ENCODE data around the gene DIAPH2. TPM values are rescaled to one million over a fixed set of nuclear protein-coding genes. Genes with fewer than 3 reads are reported as not detected.

DIAPH2 gene
- total and polyA plus RNA-seq, 9 of the 15 experiments (the other 6 are each of a cell fraction or from before 2014, with no cell fraction given), result 0.01 to 0.18 (median 0.07) TPM; not detected in 1

DNA sequence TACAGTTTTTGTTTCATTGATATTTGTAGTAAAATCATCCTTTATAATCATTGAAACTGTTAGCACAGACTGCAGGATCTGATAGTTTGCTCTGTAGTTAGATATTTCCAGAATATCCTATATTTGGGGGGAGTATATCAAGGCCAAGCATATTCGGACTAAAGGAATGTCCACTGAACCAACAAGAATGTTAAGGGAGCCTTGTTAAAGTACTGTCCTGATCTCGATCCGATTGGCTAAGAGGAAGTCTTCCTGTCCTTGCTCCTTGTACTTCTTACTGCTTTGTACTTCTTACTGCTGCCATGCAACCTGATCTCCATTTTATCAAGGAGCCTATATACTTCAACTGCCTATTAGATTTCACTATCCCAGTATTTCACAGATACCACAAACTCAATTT is 648.3 kb downstream of the DIAPH2 start:
- BruUV-seq (replicated peaks), result no TSS peak
- intact Hi-C loops (cut with micrococcal nuclease), result no loop called here

DNA sequence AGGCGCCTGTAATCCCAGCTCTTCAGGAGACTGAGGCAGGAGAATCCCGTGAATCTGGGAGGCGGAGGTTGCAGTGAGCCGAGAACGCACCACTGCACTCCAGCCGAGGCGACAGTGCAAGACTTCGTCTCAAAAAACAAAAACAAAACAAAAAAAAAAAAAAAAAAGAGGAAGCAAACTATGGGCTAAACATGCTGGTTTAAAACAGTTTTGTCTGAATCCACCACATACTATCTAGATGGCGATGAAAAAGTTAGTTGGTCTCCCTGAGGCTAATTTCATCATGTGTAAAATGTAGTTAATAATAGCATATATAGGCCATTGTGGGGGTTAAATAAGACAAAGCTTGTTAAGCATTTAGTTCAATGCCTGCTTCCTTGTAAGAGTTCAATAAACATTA is 650.2 kb downstream of the DIAPH2 start:
- CTCF ChIA-PET (ENCODE audit: low intra/inter-chr PET ratio), result no interaction called here
- Histone ChIP-seq H3K36me3 (ENCODE audit: control insufficient read depth, insufficient read depth, low read length) (no peaks in the 10 kb centered on the region), H3K9ac (ENCODE audit: insufficient read depth in 1 of 2, low read depth in 2 of 2, low read length in 2 of 2) (no peak overlapping the region), H3K4me2 (ENCODE audit: insufficient read depth, low read length) (no peak overlapping the region), H3K4me3 (no peak overlapping the region), H4K20me1 (replicated peaks; ENCODE audit: control insufficient read depth, insufficient read depth, low read length) (no peaks in the 10 kb centered on the region), H3K79me2 (ENCODE audit: control insufficient read depth, insufficient read depth, low read length) (no peaks in the 10 kb centered on the region), H3K4me1 (replicated peaks in 1 of 2; ENCODE audit: control insufficient read depth in 2 of 2, insufficient read depth in 2 of 2, low read length in 2 of 2) (no peaks in the 10 kb centered on the region), H3K27me3 (ENCODE audit: control insufficient read depth in 2 of 2, insufficient read depth in 2 of 2, low read length in 2 of 2) (no peaks in the 10 kb centered on the region), H3K27ac (ENCODE audit: extremely low read depth, low read depth, low read length) (no peak overlapping the region), H2AFZ (ENCODE audit: low read depth, low read length) (no peak overlapping the region), H3K9me1 (ENCODE audit: control insufficient read depth, insufficient read depth, low read length) (no peaks in the 10 kb centered on the region), H3K9me3 (replicated peaks; ENCODE audit: control insufficient read depth, insufficient read depth, low read depth, low read length) (no peaks in the 10 kb centered on the region)
- WGBS (ENCODE audit: insufficient coverage, low coverage, missing lambda C conversion rate), result 8% methylated on average over 4 of the region's 9 CpGs
- FAIRE-seq (no peak), DNase-seq (ENCODE audit: extremely low read depth in 1 of 4, low spot score in 3 of 4) (no peak), ATAC-seq (no peak)
- POLR2A ChIA-PET, result no interaction called here
- intact Hi-C loops (cut with micrococcal nuclease), result no loop called here
- in situ Hi-C loops (cut with MboI), result no loop called here
- BruUV-seq (replicated peaks), result no TSS peak
- TF ChIP-seq, protein P1, sequence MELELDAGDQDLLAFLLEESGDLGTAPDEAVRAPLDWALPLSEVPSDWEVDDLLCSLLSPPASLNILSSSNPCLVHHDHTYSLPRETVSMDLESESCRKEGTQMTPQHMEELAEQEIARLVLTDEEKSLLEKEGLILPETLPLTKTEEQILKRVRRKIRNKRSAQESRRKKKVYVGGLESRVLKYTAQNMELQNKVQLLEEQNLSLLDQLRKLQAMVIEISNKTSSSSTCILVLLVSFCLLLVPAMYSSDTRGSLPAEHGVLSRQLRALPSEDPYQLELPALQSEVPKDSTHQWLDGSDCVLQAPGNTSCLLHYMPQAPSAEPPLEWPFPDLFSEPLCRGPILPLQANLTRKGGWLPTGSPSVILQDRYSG (tag; conservative IDR thresholded peaks at IDR 0.05; ENCODE audit: low read depth), result no peak
- TF ChIP-seq, protein P2, sequence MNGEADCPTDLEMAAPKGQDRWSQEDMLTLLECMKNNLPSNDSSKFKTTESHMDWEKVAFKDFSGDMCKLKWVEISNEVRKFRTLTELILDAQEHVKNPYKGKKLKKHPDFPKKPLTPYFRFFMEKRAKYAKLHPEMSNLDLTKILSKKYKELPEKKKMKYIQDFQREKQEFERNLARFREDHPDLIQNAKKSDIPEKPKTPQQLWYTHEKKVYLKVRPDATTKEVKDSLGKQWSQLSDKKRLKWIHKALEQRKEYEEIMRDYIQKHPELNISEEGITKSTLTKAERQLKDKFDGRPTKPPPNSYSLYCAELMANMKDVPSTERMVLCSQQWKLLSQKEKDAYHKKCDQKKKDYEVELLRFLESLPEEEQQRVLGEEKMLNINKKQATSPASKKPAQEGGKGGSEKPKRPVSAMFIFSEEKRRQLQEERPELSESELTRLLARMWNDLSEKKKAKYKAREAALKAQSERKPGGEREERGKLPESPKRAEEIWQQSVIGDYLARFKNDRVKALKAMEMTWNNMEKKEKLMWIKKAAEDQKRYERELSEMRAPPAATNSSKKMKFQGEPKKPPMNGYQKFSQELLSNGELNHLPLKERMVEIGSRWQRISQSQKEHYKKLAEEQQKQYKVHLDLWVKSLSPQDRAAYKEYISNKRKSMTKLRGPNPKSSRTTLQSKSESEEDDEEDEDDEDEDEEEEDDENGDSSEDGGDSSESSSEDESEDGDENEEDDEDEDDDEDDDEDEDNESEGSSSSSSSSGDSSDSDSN (IDR thresholded peaks at IDR 0.05; ENCODE audit: borderline replicate concordance in 1 of 2, low read depth in 2 of 2, low read length in 2 of 2), result no peak
- no peak for TF ChIP-seq RBM34 (IDR thresholded peaks at IDR 0.05; ENCODE audit: borderline replicate concordance, insufficient read depth, low read length)
- TF ChIP-seq POLR3A (IDR thresholded peaks at IDR 0.05; ENCODE audit: borderline replicate concordance, extremely low read depth, insufficient read depth, insufficient read length), result no peak
- TF ChIP-seq ESRRA (IDR thresholded peaks at IDR 0.05; ENCODE audit: borderline replicate concordance, low read depth), result no peak
- no peak for TF ChIP-seq SMAD1 (IDR thresholded peaks at IDR 0.05; ENCODE audit: low read depth, low read length, partially characterized antibody)

More for the DNA sequence above, 648.3 kb downstream of the DIAPH2 start:
- Histone ChIP-seq H4K20me1 (replicated peaks; ENCODE audit: control insufficient read depth, insufficient read depth, low read length) (no peaks in the 10 kb centered on the region), H3K79me2 (ENCODE audit: control insufficient read depth, insufficient read depth, low read length) (no peaks in the 10 kb centered on the region), H3K9me3 (replicated peaks; ENCODE audit: control insufficient read depth, insufficient read depth, low read depth, low read length) (no peaks in the 10 kb centered on the region), H3K27ac (ENCODE audit: extremely low read depth, low read depth, low read length) (no peak overlapping the region), H3K4me3 (no peak overlapping the region), H3K9me1 (ENCODE audit: control insufficient read depth, insufficient read depth, low read length) (no peaks in the 10 kb centered on the region), H3K27me3 (ENCODE audit: control insufficient read depth in 2 of 2, insufficient read depth in 2 of 2, low read length in 2 of 2) (no peaks in the 10 kb centered on the region), H3K36me3 (ENCODE audit: control insufficient read depth, insufficient read depth, low read length) (no peaks in the 10 kb centered on the region), H3K9ac (ENCODE audit: insufficient read depth in 1 of 2, low read depth in 2 of 2, low read length in 2 of 2) (no peak overlapping the region), H3K4me1 (replicated peaks in 1 of 2; ENCODE audit: control insufficient read depth in 2 of 2, insufficient read depth in 2 of 2, low read length in 2 of 2) (no peaks in the 10 kb centered on the region), H2AFZ (ENCODE audit: low read depth, low read length) (no peak overlapping the region), H3K4me2 (ENCODE audit: insufficient read depth, low read length) (no peak overlapping the region)
- ChIA-PET POLR2A (no interaction called here), CTCF (ENCODE audit: low intra/inter-chr PET ratio) (no interaction called here)
- no peak for ATAC-seq
- no peak for FAIRE-seq
- no peak for DNase-seq (ENCODE audit: extremely low read depth in 1 of 4, low spot score in 3 of 4)
- in situ Hi-C loops (cut with MboI), result no loop called here
- WGBS (ENCODE audit: insufficient coverage, low coverage, missing lambda C conversion rate), result 15% methylated on average over 3 of the region's 3 CpGs
- no peak for TF ChIP-seq CREB1 (IDR thresholded peaks at IDR 0.05)
- TF ChIP-seq CREB1 (CRISPR knock-in tag; IDR thresholded peaks at IDR 0.05), result no peak
- TF ChIP-seq, protein P3, sequence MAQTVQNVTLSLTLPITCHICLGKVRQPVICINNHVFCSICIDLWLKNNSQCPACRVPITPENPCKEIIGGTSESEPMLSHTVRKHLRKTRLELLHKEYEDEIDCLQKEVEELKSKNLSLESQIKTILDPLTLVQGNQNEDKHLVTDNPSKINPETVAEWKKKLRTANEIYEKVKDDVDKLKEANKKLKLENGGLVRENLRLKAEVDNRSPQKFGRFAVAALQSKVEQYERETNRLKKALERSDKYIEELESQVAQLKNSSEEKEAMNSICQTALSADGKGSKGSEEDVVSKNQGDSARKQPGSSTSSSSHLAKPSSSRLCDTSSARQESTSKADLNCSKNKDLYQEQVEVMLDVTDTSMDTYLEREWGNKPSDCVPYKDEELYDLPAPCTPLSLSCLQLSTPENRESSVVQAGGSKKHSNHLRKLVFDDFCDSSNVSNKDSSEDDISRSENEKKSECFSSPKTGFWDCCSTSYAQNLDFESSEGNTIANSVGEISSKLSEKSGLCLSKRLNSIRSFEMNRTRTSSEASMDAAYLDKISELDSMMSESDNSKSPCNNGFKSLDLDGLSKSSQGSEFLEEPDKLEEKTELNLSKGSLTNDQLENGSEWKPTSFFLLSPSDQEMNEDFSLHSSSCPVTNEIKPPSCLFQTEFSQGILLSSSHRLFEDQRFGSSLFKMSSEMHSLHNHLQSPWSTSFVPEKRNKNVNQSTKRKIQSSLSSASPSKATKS (CRISPR knock-in tag; IDR thresholded peaks at IDR 0.05), result no peak
